ACHN (cell line): ENCODE data around the gene SLC22A4.

Source experiments
- DNase-seq: peaks from one replicate; pipeline ENCODE4 v3.0.0-alpha.2; 2015
- in situ Hi-C: cut with HindIII; loops from 2 replicates; pipeline ENCODE4 v1.10.0; 2017; ENCODE audit warnings: low sequenced_read_pairs, low pct_ligation_motif_present, low pct_unique_long_range_greater_than_20kb

SLC22A4 gene

DNA sequence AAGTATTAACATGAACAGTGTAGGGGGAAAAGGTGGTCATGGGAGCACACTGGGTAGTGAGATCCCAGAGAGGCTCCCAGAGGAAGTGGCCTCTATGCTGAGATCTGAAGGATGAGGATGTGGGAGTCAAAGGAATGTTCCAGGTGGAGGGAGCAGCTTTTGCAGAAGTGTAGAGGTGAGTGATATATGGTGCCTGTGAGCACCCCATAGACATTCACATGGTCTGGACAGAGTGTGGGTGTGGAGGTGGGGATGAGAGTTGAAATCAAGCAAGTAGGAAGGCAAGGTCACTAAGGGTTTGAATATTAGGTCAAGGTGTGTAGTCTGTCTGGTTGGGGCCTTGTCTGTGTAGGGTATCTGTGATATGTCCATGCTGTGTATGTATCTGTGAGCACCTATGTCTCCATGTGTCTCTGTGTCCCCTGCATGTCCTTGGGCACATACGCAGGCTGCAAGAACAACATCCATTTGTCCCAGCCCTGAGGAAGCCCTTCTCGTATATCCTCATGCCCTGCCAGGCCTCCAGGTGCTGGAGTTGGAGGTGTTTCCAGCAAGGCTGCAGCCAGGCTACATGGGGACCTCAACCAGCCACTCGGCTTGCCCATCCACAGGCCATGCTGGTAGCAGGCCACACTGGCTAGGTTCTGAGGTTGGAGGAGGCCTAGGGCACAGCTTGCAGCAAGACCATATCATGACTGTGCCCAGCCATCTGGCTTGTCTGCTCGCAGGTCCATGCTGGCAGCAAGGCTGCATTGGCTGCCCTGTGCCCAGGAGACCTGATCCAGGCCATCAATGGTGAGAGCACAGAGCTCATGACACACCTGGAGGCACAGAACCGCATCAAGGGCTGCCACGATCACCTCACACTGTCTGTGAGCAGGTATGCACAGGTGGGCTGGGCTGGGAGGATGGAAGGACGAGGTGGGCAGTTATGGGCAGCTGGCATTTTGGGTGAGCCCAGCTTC, 32.0 kb upstream of the SLC22A4 start:
- DNase-seq = no peak
- in situ Hi-C loops = no loop called here

GRCh38 chr5:132262882-132263547, 31.2 kb upstream of the SLC22A4 start:
- no peak for DNase-seq
- in situ Hi-C loops = no loop called here

DNA sequence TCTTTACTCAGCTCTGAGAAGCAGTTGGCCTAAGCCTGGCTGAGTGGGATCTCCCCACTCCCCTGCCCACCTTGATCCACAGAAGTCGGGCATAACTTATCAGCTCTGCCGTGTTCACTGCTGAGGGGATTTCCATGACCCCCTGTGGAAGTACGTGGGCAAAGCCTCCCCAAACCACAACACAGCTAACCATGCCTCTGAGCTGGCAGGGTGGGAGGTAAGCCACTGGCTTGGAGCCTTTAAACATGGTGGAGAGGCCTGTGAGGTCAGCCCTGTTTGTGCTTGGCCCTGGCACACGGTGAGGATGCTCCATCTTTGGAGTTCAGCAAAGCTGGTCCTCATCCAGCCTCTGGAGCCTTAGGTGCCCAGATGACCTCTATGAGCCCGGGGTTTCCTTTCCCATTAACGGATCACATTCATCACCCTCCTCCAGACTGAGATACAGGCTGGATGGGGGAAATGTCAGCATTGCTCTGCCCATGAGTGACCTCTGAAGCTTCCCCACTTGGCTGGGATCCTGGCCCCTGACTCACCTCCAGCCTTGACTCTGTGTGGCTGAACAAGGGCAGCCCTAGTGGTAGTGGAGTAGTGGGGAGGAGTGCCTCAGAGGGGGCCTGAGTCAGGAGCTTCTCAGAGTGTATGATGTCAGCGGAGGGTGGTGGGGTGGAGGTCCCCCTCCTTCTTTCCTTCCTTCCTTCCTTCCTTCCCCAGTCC, 30.5 kb upstream of the SLC22A4 start:
- in situ Hi-C loops = no loop called here
- DNase-seq = peak; percentile 93

DNA sequence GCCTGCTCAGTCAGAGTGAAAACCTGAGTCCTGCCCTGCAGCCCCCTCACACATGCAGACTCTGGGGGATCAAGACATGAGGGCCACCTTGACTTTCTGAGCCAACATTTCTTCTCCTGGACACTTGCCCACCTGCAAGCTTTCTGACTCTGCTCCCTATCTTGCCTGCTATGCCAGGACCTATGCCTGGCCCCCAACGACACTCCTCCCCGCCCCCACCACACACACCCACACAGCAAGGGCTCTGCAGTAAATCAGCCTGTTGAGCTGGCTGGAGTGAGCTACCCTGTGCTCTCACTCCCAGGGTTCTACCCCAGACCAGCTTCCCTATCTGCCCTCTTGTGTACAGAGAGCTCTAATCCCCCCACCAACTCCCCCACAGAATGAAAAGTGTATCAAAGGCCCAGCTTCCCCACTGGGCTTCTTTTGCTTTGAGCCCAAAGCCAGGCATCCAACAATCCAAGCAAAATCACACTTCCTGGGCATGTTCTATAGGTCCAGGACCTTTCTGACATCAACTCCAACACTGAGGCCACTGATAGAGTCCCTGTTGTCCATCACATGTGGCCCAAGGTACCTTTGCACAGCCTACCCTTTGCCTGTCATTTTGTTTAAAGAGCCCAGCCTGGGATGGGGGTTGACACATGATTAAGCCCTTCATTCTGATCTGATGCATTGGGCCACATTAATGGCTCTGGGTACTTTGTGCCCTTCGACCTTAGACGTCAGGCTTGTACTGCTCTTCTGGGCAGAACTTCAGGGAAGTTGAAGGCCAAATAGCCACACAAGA, 29.5 kb upstream of the SLC22A4 start:
- in situ Hi-C loops = no loop called here
- DNase-seq = no peak

DNA sequence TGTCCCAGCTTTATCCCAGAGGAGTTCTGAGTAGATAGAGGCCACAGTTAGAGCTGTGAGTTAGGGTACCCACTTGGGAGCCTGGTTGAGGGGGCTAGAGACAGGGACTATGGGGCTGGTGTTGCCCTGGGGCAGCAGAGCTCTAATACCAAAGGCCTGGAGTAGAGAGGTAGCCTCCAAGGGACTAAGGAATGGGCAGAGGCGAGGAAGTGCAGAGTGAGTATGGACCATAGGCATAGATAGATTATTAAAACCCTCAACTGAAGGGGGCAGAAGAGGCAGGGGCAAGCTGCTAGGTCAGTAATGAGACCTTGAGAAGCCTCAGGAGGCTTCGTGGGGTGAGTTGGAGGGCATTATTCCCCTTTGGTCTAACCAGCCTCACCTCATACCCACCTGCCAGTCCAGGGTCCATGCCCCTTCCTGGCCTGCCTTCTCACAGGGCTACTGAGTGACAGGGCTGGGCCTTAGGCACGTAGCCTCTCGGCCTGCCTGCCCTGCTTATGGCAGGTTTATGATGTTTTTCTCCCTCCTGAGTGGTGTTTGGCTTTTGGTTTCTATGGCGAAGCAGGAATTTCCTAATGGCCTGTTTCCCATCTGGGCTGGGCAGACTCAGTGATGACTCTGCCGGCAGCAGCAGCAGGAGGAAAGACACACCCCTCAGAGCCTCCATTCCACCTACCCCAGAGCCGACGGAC, 28.7 kb upstream of the SLC22A4 start:
- DNase-seq = peak; percentile 84
- in situ Hi-C loops = no loop called here

- in situ Hi-C loops = no loop called here
- no peak for DNase-seq
Measured at GRCh38 chr5:132266031-132266835, 28.0 kb upstream of the SLC22A4 start.

DNA sequence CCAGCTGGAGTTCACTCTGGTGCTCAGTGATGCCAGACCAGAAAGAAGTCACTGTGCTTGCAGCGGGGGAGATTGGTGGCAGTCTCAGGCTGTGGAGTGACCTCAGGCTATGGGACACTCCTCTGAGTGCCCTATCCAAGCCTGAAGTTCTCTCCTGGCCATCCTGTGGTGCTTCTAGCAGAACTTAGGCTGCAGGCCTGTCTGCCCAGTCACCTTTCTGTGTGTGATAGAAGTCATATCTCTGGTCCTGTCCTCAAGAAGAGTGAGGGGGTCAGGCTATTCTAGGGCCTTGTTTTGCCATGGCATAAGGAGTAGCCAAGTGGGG, 27.4 kb upstream of the SLC22A4 start:
- in situ Hi-C loops = no loop called here
- DNase-seq = no peak

DNA sequence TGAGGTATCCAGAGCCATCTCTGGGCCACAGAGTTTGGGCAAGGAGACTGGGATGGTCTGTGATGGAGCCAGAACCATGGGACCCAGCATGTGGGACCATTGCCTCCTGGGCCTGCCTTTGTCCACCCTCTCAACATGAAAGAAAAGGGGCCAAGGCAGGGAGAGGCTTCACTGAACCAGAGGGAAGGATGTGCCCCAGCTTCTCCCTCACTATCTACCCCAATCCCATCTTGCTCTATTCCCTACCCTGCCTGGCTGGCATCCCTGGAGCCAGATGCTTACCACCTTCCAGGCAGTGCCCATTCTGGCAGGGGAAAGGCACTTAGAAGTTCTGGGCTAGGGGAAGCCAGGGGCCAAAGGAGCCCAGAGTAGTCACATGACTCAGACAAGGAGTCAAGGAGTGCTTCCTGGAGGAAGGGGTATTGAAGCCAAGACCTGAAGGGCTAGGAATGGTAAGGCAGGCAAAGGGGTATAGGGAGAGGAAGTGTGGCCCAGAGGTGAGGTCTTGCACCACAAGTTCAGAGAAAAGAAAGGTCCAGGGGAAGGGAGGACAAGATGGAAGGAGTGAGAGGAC, 26.9 kb upstream of the SLC22A4 start:
- in situ Hi-C loops = no loop called here

GRCh38 chr5:132267931-132268768, 26.0 kb upstream of the SLC22A4 start:
- no peak for DNase-seq
- in situ Hi-C loops = no loop called here

More for the DNA sequence above, 26.9 kb upstream of the SLC22A4 start:
- DNase-seq = no peak

GRCh38 chr5:132268769-132269551, 25.2 kb upstream of the SLC22A4 start:
- peak; percentile 27 for DNase-seq
- in situ Hi-C loops = no loop called here

DNA sequence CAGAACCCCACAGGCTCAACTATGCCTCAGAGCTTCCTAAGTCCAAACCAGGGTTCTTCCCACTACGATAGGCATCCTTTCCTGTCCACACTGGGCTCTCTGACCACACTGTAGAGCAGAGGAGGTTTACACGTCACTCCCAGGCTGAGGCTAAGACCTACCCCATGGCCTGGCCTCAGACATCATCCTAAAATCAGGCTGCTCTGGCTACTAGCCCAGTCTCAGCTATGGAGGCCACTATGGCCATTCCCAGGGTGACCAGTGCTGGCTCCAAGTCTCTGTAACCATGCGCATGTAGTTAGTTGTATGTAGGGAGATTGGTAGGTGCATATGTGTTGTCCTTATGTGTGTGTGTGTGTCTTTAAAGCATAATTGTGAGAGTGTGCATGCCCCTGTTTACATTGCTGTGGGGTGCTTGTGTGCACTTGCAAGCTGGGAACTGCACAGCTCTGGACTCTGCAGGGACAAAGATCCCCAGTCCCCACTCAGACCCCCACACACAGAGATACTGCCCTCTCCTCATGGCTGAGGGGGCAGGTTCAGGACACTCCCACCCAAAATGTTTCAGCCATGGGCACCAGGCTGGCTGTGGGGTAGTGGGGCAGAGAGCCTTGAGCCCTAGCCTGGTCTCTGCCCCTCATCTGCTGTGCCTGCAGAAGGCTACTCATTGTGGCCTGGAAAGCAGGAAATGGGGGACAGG, 24.4 kb upstream of the SLC22A4 start:
- DNase-seq = no peak
- in situ Hi-C loops = no loop called here

GRCh38 chr5:132270335-132270665, 23.9 kb upstream of the SLC22A4 start:
- DNase-seq = no peak
- in situ Hi-C loops = no loop called here

DNA sequence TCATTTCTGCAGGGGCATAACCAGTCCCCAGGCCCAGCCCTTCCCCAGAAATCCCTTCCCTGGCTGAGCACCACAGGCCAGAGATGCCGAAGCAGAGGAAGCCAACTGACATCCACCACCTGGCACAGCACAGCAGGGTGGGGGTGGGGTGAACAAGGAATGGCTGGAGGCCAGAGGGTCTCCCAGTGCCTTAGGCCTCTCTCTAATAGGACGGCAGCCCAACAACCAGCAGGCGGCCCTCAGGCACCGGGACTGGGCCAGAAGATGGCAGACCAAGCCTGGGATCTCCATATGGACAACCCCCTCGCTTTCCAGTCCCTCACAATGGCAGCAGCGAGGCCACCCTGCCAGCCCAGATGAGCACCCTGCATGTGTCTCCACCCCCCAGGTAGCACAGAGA, 23.5 kb upstream of the SLC22A4 start:
- in situ Hi-C loops = no loop called here
- DNase-seq = no peak

DNA sequence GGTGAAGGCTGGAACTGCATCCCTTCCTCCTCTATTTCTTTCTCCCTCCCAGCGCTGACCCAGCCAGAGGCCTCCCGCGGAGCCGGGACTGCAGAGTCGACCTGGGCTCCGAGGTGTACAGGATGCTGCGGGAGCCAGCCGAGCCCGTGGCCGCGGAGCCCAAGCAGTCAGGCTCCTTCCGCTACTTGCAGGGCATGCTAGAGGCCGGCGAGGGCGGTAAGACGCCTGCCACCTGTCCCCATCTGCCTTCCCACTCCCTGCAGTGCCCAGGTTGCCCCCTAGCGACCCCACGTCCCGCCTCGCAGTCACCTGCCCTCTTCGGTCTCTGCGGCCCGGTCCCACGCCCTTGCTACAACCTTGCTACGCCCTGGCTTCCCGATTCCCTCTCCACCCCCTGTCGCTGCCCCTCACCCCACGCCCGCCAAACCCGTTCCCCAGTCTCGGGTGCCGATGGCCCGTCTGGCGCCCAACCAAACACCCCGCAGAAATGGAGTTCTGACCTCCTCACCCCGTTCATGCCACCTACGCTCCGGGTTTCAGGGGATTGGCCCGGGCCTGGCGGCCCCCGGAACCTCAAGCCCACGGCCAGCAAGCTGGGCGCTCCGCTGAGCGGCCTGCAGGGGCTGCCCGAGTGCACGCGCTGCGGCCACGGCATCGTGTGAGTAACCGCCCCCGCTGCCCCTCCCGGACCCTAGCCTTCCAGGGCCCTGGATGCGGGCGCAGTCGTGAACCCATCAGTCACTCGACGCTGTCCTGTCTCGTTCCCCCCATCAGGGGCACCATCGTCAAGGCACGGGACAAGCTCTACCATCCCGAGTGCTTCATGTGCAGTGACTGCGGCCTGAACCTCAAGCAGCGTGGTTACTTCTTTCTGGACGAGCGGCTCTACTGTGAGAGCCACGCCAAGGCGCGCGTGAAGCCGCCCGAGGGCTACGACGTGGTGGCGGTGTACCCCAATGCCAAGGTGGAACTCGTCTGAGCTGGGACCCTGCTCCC, 22.6 kb upstream of the SLC22A4 start:
- no peak for DNase-seq
- in situ Hi-C loops = no loop called here
